Measurements from ENCODE around the gene STXBP1.

Gene STXBP1

DNA sequence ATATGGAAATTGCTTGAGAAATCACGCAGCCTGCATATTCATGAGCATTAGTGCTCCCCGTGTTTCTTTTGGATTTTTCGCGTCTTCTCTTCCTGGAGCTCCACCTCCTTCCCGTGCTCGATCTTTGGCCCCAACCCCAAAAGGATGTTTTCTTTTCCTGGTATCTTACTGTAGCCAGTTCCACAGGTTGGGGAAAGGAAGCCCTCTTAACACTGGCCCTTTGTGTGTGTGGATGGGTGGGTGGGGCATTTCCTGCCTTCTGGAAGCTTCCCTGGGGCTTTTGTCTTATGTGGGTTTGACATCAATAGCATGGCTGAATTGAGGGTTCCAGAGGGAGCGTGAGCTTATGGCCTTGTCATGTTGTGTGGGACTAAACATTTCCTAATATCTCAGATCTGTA lies 21.9 kb downstream of the STXBP1 start:
- H3K18ac ChIP-seq (ENCODE audit: low read length) = no peak overlapping the region
- H3K36me3 ChIP-seq (ENCODE audit: control insufficient read depth in 1 of 2, insufficient read depth in 2 of 2, low read length in 2 of 2) = no peaks in the 10 kb centered on the region
- no peak overlapping the region for H4K12ac ChIP-seq (ENCODE audit: low read depth, low read length)
- no peaks in the 10 kb centered on the region for H3K79me2 ChIP-seq (ENCODE audit: control insufficient read depth, insufficient read depth, low read length, poor library complexity)
- DNase-seq = no peak
- no peaks in the 10 kb centered on the region for H3K27me3 ChIP-seq (ENCODE audit: insufficient read depth, low read length)
- no peak overlapping the region for H3K27ac ChIP-seq (ENCODE audit: low read depth, low read length)
- no peak overlapping the region for H3K4me2 ChIP-seq (ENCODE audit: low read length)
- H3K9ac ChIP-seq (ENCODE audit: low read length) = no peak overlapping the region
- no peaks in the 10 kb centered on the region for H3K79me1 ChIP-seq (ENCODE audit: low read length)
- H2AFZ ChIP-seq (ENCODE audit: insufficient read depth, low read length, poor library complexity) = no peak overlapping the region
- no peak overlapping the region for H3K4me3 ChIP-seq (ENCODE audit: low read depth, low read length)
- peaks cover 0 to 3% of the 10 kb centered on the region in 2 experiments for H3K4me1 ChIP-seq (ENCODE audit: control insufficient read depth in 1 of 2, insufficient read depth in 2 of 2, low read length in 2 of 2)
- no CpG with 5 or more reads among the region's 7 CpGs for WGBS (ENCODE audit: extremely low coverage, insufficient coverage, insufficient read length)
- no peak overlapping the region for H2BK120ac ChIP-seq (ENCODE audit: insufficient read depth, low read length, poor library complexity)
- no peak overlapping the region for H3K4ac ChIP-seq (ENCODE audit: low read depth, low read length)
- H3K23ac ChIP-seq (ENCODE audit: low read length) = no peak overlapping the region
- H2AK5ac ChIP-seq (ENCODE audit: low read length) = no peak overlapping the region
- H2BK5ac ChIP-seq (ENCODE audit: low read depth, low read length, poor library complexity) = no peak overlapping the region
- no peak overlapping the region for H3K14ac ChIP-seq (ENCODE audit: low read length)
- no peaks in the 10 kb centered on the region for H3K9me3 ChIP-seq (ENCODE audit: insufficient read depth, low read depth, low read length)
- no peak overlapping the region for H4K8ac ChIP-seq (ENCODE audit: low read depth, low read length)
- H4K91ac ChIP-seq (ENCODE audit: low read depth, low read length) = no peak overlapping the region
- no peak overlapping the region for H2BK12ac ChIP-seq (ENCODE audit: low read length)

DNA sequence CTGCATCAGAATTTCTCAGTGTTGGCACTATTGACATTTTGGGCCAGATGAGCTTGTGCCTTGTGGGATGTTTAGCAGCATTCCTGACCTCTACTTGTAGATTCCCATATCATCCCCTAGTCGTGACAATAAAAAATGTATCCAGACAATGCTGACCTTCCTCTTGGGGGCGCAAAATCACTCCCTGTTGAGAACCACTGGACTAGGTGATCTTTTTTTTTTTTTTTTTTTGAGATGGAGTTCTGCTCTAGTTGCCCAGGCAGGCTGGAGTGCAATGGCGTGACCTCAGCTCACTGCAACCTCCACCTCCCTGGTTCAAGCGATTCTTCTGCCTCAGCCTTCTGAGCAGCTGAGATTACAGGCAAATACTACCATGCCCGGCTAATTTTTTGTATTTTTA lies 22.6 kb downstream of the STXBP1 start:
- H3K36me3 ChIP-seq (ENCODE audit: control insufficient read depth in 1 of 2, insufficient read depth in 2 of 2, low read length in 2 of 2) = no peaks in the 10 kb centered on the region
- no CpG with 5 or more reads among the region's 5 CpGs for WGBS (ENCODE audit: extremely low coverage, insufficient coverage, insufficient read length)
- H3K79me1 ChIP-seq (ENCODE audit: low read length) = no peaks in the 10 kb centered on the region
- no peak overlapping the region for H3K14ac ChIP-seq (ENCODE audit: low read length)
- no peak overlapping the region for H3K4me3 ChIP-seq (ENCODE audit: low read depth, low read length)
- H3K9ac ChIP-seq (ENCODE audit: low read length) = no peak overlapping the region
- H4K8ac ChIP-seq (ENCODE audit: low read depth, low read length) = no peak overlapping the region
- H2AK5ac ChIP-seq (ENCODE audit: low read length) = no peak overlapping the region
- no peak overlapping the region for H4K12ac ChIP-seq (ENCODE audit: low read depth, low read length)
- peaks cover 0 to 3% of the 10 kb centered on the region in 2 experiments for H3K4me1 ChIP-seq (ENCODE audit: control insufficient read depth in 1 of 2, insufficient read depth in 2 of 2, low read length in 2 of 2)
- no peak overlapping the region for H4K91ac ChIP-seq (ENCODE audit: low read depth, low read length)
- no peak overlapping the region for H3K23ac ChIP-seq (ENCODE audit: low read length)
- H3K4ac ChIP-seq (ENCODE audit: low read depth, low read length) = no peak overlapping the region
- no peak overlapping the region for H2BK12ac ChIP-seq (ENCODE audit: low read length)
- no peak overlapping the region for H2AFZ ChIP-seq (ENCODE audit: insufficient read depth, low read length, poor library complexity)
- no peaks in the 10 kb centered on the region for H3K79me2 ChIP-seq (ENCODE audit: control insufficient read depth, insufficient read depth, low read length, poor library complexity)
- no peak overlapping the region for H3K27ac ChIP-seq (ENCODE audit: low read depth, low read length)
- H3K4me2 ChIP-seq (ENCODE audit: low read length) = no peak overlapping the region
- DNase-seq = no peak
- H3K27me3 ChIP-seq (ENCODE audit: insufficient read depth, low read length) = no peaks in the 10 kb centered on the region
- no peak overlapping the region for H2BK120ac ChIP-seq (ENCODE audit: insufficient read depth, low read length, poor library complexity)
- H3K9me3 ChIP-seq (ENCODE audit: insufficient read depth, low read depth, low read length) = no peaks in the 10 kb centered on the region
- H2BK5ac ChIP-seq (ENCODE audit: low read depth, low read length, poor library complexity) = no peak overlapping the region
- no peak overlapping the region for H3K18ac ChIP-seq (ENCODE audit: low read length)

DNA sequence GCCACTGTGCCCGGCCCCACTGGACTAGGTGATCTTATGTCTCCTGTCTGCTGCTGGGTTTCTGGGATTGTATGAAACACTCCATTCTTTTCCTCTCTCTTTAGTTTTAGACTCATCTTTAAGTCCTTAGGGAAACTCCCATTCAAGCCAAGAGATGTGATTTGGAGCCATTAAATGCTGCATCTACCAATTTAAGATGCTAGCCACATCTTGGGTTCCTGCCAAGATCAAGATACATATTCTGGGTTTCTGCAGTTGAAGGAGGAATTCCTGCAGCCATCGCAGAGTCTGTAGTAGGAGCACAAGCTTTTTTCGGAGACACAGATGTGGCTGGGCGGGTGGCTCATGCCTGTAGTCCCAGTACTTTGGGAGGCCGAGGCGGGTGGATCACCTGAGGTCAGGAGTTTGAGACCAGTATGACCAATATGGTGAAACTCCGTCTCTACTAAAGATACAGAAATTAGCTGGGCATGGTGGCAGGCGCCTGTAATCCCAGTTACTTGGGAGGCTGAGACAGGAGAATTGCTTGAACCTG lies 23.2 kb downstream of the STXBP1 start:
- no peak overlapping the region for H2AFZ ChIP-seq (ENCODE audit: insufficient read depth, low read length, poor library complexity)
- H2BK5ac ChIP-seq (ENCODE audit: low read depth, low read length, poor library complexity) = no peak overlapping the region
- H4K91ac ChIP-seq (ENCODE audit: low read depth, low read length) = no peak overlapping the region
- H3K36me3 ChIP-seq (ENCODE audit: control insufficient read depth in 1 of 2, insufficient read depth in 2 of 2, low read length in 2 of 2) = no peaks in the 10 kb centered on the region
- no peak overlapping the region for H2BK120ac ChIP-seq (ENCODE audit: insufficient read depth, low read length, poor library complexity)
- no peak overlapping the region for H3K4me2 ChIP-seq (ENCODE audit: low read length)
- H2BK12ac ChIP-seq (ENCODE audit: low read length) = no peak overlapping the region
- H3K9me3 ChIP-seq (ENCODE audit: insufficient read depth, low read depth, low read length) = no peaks in the 10 kb centered on the region
- no peaks in the 10 kb centered on the region for H3K27me3 ChIP-seq (ENCODE audit: insufficient read depth, low read length)
- no peak overlapping the region for H3K18ac ChIP-seq (ENCODE audit: low read length)
- H2AK5ac ChIP-seq (ENCODE audit: low read length) = no peak overlapping the region
- H3K79me1 ChIP-seq (ENCODE audit: low read length) = no peaks in the 10 kb centered on the region
- no peak overlapping the region for H4K12ac ChIP-seq (ENCODE audit: low read depth, low read length)
- DNase-seq = no peak
- H3K9ac ChIP-seq (ENCODE audit: low read length) = no peak overlapping the region
- WGBS (ENCODE audit: extremely low coverage, insufficient coverage, insufficient read length) = no CpG with 5 or more reads among the region's 8 CpGs
- H3K27ac ChIP-seq (ENCODE audit: low read depth, low read length) = no peak overlapping the region
- H3K4ac ChIP-seq (ENCODE audit: low read depth, low read length) = no peak overlapping the region
- H3K14ac ChIP-seq (ENCODE audit: low read length) = no peak overlapping the region
- no peak overlapping the region for H4K8ac ChIP-seq (ENCODE audit: low read depth, low read length)
- H3K4me3 ChIP-seq (ENCODE audit: low read depth, low read length) = no peak overlapping the region
- H3K23ac ChIP-seq (ENCODE audit: low read length) = no peak overlapping the region
- H3K4me1 ChIP-seq (ENCODE audit: control insufficient read depth in 1 of 2, insufficient read depth in 2 of 2, low read length in 2 of 2) = peaks cover 0 to 3% of the 10 kb centered on the region in 2 experiments
- H3K79me2 ChIP-seq (ENCODE audit: control insufficient read depth, insufficient read depth, low read length, poor library complexity) = no peaks in the 10 kb centered on the region

DNA sequence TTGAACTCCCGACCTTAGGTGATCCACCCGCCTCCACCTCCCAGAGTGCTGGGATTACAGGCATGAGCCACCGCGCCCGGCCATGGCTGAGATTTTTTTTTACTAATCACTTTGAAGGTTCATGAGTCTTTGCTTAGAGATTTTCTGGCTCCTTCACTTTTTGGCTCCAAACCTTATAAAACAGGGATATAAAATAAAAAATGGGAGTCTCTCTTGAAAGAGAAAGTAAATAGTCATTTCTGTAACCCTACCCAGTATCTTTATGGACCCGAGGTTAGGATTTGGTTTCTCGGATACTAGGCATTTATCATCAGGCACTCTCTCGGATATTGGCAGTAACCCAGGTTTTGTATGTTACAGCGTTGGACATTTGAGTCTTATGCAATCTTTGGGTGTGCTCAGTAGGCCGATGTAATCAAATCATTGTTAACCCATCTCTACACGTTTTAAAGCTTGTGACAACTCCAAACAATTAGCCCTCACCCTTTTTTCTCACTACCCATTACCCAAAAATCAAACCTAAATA lies 25.3 kb downstream of the STXBP1 start:
- Histone ChIP-seq H3K79me2 (ENCODE audit: control insufficient read depth, insufficient read depth, low read length, poor library complexity) (no peaks in the 10 kb centered on the region), H2BK12ac (ENCODE audit: low read length) (no peak overlapping the region), H3K27ac (ENCODE audit: low read depth, low read length) (no peak overlapping the region), H2AFZ (ENCODE audit: insufficient read depth, low read length, poor library complexity) (no peak overlapping the region), H3K36me3 (ENCODE audit: control insufficient read depth in 1 of 2, insufficient read depth in 2 of 2, low read length in 2 of 2) (no peaks in the 10 kb centered on the region), H3K14ac (ENCODE audit: low read length) (no peak overlapping the region), H3K79me1 (ENCODE audit: low read length) (no peaks in the 10 kb centered on the region), H4K12ac (ENCODE audit: low read depth, low read length) (no peak overlapping the region), H3K4me1 (ENCODE audit: control insufficient read depth in 1 of 2, insufficient read depth in 2 of 2, low read length in 2 of 2) (peaks cover 0 to 3% of the 10 kb centered on the region in 2 experiments), H4K8ac (ENCODE audit: low read depth, low read length) (no peak overlapping the region), H3K9ac (ENCODE audit: low read length) (no peak overlapping the region), H4K91ac (ENCODE audit: low read depth, low read length) (no peak overlapping the region), H2BK120ac (ENCODE audit: insufficient read depth, low read length, poor library complexity) (no peak overlapping the region), H3K4ac (ENCODE audit: low read depth, low read length) (no peak overlapping the region), H3K4me3 (ENCODE audit: low read depth, low read length) (no peak overlapping the region), H2AK5ac (ENCODE audit: low read length) (no peak overlapping the region), H3K23ac (ENCODE audit: low read length) (no peak overlapping the region), H2BK5ac (ENCODE audit: low read depth, low read length, poor library complexity) (no peak overlapping the region), H3K27me3 (ENCODE audit: insufficient read depth, low read length) (no peaks in the 10 kb centered on the region), H3K9me3 (ENCODE audit: insufficient read depth, low read depth, low read length) (no peaks in the 10 kb centered on the region), H3K18ac (ENCODE audit: low read length) (no peak overlapping the region), H3K4me2 (ENCODE audit: low read length) (no peak overlapping the region)
- no CpG with 5 or more reads among the region's 11 CpGs for WGBS (ENCODE audit: extremely low coverage, insufficient coverage, insufficient read length)
- DNase-seq = no peak
